ENCODE measurements around the gene UPP2.

- no peak for TF ChIP-seq CTCF (conservative IDR thresholded peaks at IDR 0.05; ENCODE audit: low read depth, low read length)
- no peak for TF ChIP-seq EZH2 (IDR thresholded peaks at IDR 0.05; ENCODE audit: borderline replicate concordance, low read depth, low read length, poor library complexity, severe bottlenecking)
Measured at GRCh38 chr2:158091647-158092046, 10.0 kb upstream of the UPP2 start.

Measured in A673 (cell line).